Thymus (tissue), 11 donors: ENCODE measurements around the gene KLF3. TPM values are rescaled to one million over a fixed set of nuclear protein-coding genes. Genes with fewer than 3 reads are reported as not detected.

ENCODE experiments used
- DNase-seq, 9 donors: peaks; one replicate each; pipeline ENCODE4 v3.0.0-alpha.2; 2013; ENCODE audit warnings: low spot score in 9 of 9, low read depth in 6 of 9, missing footprints in 1 of 9
- H3K27ac ChIP-seq, 2 donors: one replicate each; pipeline ENCODE4 v1.5.1; 2013; ENCODE audit warnings: control low read depth in 1 of 2, low read depth in 1 of 2, low read length in 1 of 2, mild to moderate bottlenecking in 1 of 2, moderate library complexity in 1 of 2
- H3K27me3 ChIP-seq, 2 donors: one replicate each; pipeline ENCODE4 v1.5.1; 2013; ENCODE audit warnings: low read length in 1 of 2; ENCODE audit not compliant: control insufficient read depth in 2 of 2, insufficient read depth in 1 of 2
- H3K36me3 ChIP-seq, 2 donors: one replicate each; pipeline ENCODE4 v1.5.1; 2013; ENCODE audit warnings: low read length in 1 of 2, mild to moderate bottlenecking in 1 of 2, moderate library complexity in 1 of 2; ENCODE audit not compliant: control insufficient read depth in 2 of 2, insufficient read depth in 2 of 2
- H3K4me1 ChIP-seq, 2 donors: one replicate each; pipeline ENCODE4 v1.5.1; 2013; ENCODE audit warnings: low read length in 2 of 2; ENCODE audit not compliant: control insufficient read depth in 2 of 2, insufficient read depth in 2 of 2
- H3K4me3 ChIP-seq, 2 donors: one replicate each; pipeline ENCODE4 v1.5.1; 2013; ENCODE audit warnings: low read length in 2 of 2, control low read depth in 1 of 2, mild to moderate bottlenecking in 1 of 2
- H3K9me3 ChIP-seq, 2 donors: one replicate each; pipeline ENCODE4 v1.5.1; 2013; ENCODE audit warnings: low read length in 1 of 2, mild to moderate bottlenecking in 1 of 2; ENCODE audit not compliant: control insufficient read depth in 2 of 2, insufficient read depth in 1 of 2
- WGBS: extraction: QIAGEN DNeasy Blood & Tissue Kit; methylation state at CpG from one replicate; pipeline ENCODE4 v1.1.7; 2013; 5-methylcytosine and 5-hydroxymethylcytosine counted together
- polyA plus RNA-seq: library from polyadenylated mRNA; stranded (reverse); fragments of 200-250 nt; gene quantifications from one replicate; pipeline ENCODE4 v1.2.3, GENCODE V29; 2013
- total RNA-seq: library from RNA; stranded (reverse); fragments of 120-200 nt; gene quantifications from one replicate; pipeline ENCODE4 v1.2.4, GENCODE V29; 2013
- donor health status: healthy.

The KLF3 gene
- total and polyA plus RNA-seq, 2 donors, result 11.0 to 23.8 TPM

- Histone ChIP-seq H3K36me3 (no peaks in the 10 kb centered on the region), H3K27me3 (no peaks in the 10 kb centered on the region), H3K4me1 (peaks cover 3 to 46% of the 10 kb centered on the region in 2 donors), H3K9me3 (no peaks in the 10 kb centered on the region), H3K4me3 (no peak overlapping the region), H3K27ac (no peak overlapping the region)
- 16% methylated on average over 7 of the region's 7 CpGs for WGBS
- DNase-seq, result peak; percentile 61 to 94 (median 90)
Observed at GRCh38 chr4:38675146-38676121, 11.4 kb downstream of the KLF3 start.

- no peak overlapping the region for H3K27ac ChIP-seq
- DNase-seq, result no peak
- H3K36me3 ChIP-seq, result peaks cover 6 to 12% of the 10 kb centered on the region in 2 donors
- 97% methylated on average over 12 of the region's 12 CpGs for WGBS
- H3K4me1 ChIP-seq, result peaks cover 3 to 31% of the 10 kb centered on the region in 2 donors
- H3K4me3 ChIP-seq, result no peak overlapping the region
- no peaks in the 10 kb centered on the region for H3K27me3 ChIP-seq
- H3K9me3 ChIP-seq, result no peaks in the 10 kb centered on the region
Observed at GRCh38 chr4:38676986-38677385, 13.0 kb downstream of the KLF3 start.

- H3K4me3 ChIP-seq, result no peak overlapping the region
- peaks cover 6 to 15% of the 10 kb centered on the region in 2 donors for H3K36me3 ChIP-seq
- WGBS, result 97% methylated on average over 6 of the region's 6 CpGs
- H3K27me3 ChIP-seq, result no peaks in the 10 kb centered on the region
- no peak for DNase-seq
- no peak overlapping the region for H3K27ac ChIP-seq
- H3K4me1 ChIP-seq, result peaks cover 3 to 26% of the 10 kb centered on the region in 2 donors
- no peaks in the 10 kb centered on the region for H3K9me3 ChIP-seq
Observed at GRCh38 chr4:38677441-38677840, 13.4 kb downstream of the KLF3 start.

GRCh38 chr4:38678078-38678477 is 14.1 kb downstream of the KLF3 start:
- H3K27ac ChIP-seq, result no peak overlapping the region
- no peaks in the 10 kb centered on the region for H3K27me3 ChIP-seq
- H3K9me3 ChIP-seq, result no peaks in the 10 kb centered on the region
- H3K4me1 ChIP-seq, result peaks cover 3 to 20% of the 10 kb centered on the region in 2 donors
- H3K36me3 ChIP-seq, result peaks cover 6 to 15% of the 10 kb centered on the region in 2 donors
- no peak for DNase-seq
- H3K4me3 ChIP-seq, result no peak overlapping the region
- 96% methylated on average over 5 of the region's 5 CpGs for WGBS

- 96% methylated on average over 8 of the region's 8 CpGs for WGBS
Observed at GRCh38 chr4:38679921-38680320, 15.9 kb downstream of the KLF3 start.

GRCh38 chr4:38681281-38681991 is 17.4 kb downstream of the KLF3 start:
- no peaks in the 10 kb centered on the region for H3K27me3 ChIP-seq
- WGBS, result 93% methylated on average over 12 of the region's 12 CpGs
- peaks cover 6 to 19% of the 10 kb centered on the region in 2 donors for H3K36me3 ChIP-seq
- no peak for DNase-seq
- no peaks in the 10 kb centered on the region for H3K9me3 ChIP-seq
- peaks cover 0 to 2% of the 10 kb centered on the region in 2 donors for H3K4me1 ChIP-seq
- H3K4me3 ChIP-seq, result no peak overlapping the region
- peak overlapping the region; percentile 27 to 42 for H3K27ac ChIP-seq

More at GRCh38 chr4:38679921-38680320, 15.9 kb downstream of the KLF3 start:
- H3K9me3 ChIP-seq, result no peaks in the 10 kb centered on the region
- H3K36me3 ChIP-seq, result peaks cover 6 to 17% of the 10 kb centered on the region in 2 donors
- no peaks in the 10 kb centered on the region for H3K27me3 ChIP-seq
- peaks cover 3 to 5% of the 10 kb centered on the region in 2 donors for H3K4me1 ChIP-seq
- H3K27ac ChIP-seq, result no peak overlapping the region
- DNase-seq, result no peak
- H3K4me3 ChIP-seq, result no peak overlapping the region

- 93% methylated on average over 5 of the region's 5 CpGs for WGBS
- no peak for DNase-seq
- Histone ChIP-seq H3K9me3 (no peaks in the 10 kb centered on the region), H3K4me1 (peaks cover 0 to 2% of the 10 kb centered on the region in 2 donors), H3K36me3 (peaks cover 6 to 19% of the 10 kb centered on the region in 2 donors), H3K27ac (no peak overlapping the region), H3K27me3 (no peaks in the 10 kb centered on the region), H3K4me3 (no peak overlapping the region)
Observed at GRCh38 chr4:38682336-38682735, 18.3 kb downstream of the KLF3 start.

GRCh38 chr4:38683276-38683675 is 19.3 kb downstream of the KLF3 start:
- DNase-seq, result no peak
- H3K4me3 ChIP-seq, result no peak overlapping the region
- peaks cover 9 to 24% of the 10 kb centered on the region in 2 donors for H3K36me3 ChIP-seq
- H3K27me3 ChIP-seq, result no peaks in the 10 kb centered on the region
- peaks cover 0 to 2% of the 10 kb centered on the region in 2 donors for H3K4me1 ChIP-seq
- H3K27ac ChIP-seq, result no peak overlapping the region
- no peaks in the 10 kb centered on the region for H3K9me3 ChIP-seq
- WGBS, result 77% methylated on average over 3 of the region's 3 CpGs

- Histone ChIP-seq H3K27ac (no peak overlapping the region), H3K9me3 (no peaks in the 10 kb centered on the region), H3K4me3 (no peak overlapping the region), H3K27me3 (no peaks in the 10 kb centered on the region), H3K4me1 (peaks cover 0 to 2% of the 10 kb centered on the region in 2 donors), H3K36me3 (peaks cover 13 to 34% of the 10 kb centered on the region in 2 donors)
- 53% methylated on average over 2 of the region's 2 CpGs for WGBS
- peak in 1 of 9 donors; percentile 49 for DNase-seq
Observed at GRCh38 chr4:38684271-38684670, 20.3 kb downstream of the KLF3 start.
